Sigmoid colon (tissue), 7 donors: Measurements from ENCODE around the gene TTLL11. TPM values are rescaled to one million over a fixed set of nuclear protein-coding genes. Genes with fewer than 3 reads are reported as not detected.

Source experiments
- DNase-seq: peaks from one replicate; pipeline ENCODE4 v3.0.0-alpha.2; 2019
- H3K27ac ChIP-seq, 4 donors: fragments of 200-600 bp; sonication (generic); one replicate each; pipeline ENCODE4 v1.5.1; 2016 to 2019; ENCODE audit warnings: mild to moderate bottlenecking in 1 of 4
- H3K27me3 ChIP-seq, 3 donors: fragments of 200-600 bp; sonication (generic); one replicate each; pipeline ENCODE4 v1.5.1; 2019; ENCODE audit warnings: mild to moderate bottlenecking in 1 of 3
- H3K36me3 ChIP-seq, 4 donors: fragments of 200-600 bp; sonication (generic); one replicate each; pipeline ENCODE4 v1.5.1; 2016 to 2019
- H3K4me1 ChIP-seq, 4 donors: fragments of 200-600 bp; sonication (generic); one replicate each; pipeline ENCODE4 v1.5.1; 2017 to 2019
- H3K4me3 ChIP-seq, 4 donors: fragments of 200-600 bp; sonication (generic); one replicate each; pipeline ENCODE4 v1.5.1; 2017 to 2019; ENCODE audit warnings: mild to moderate bottlenecking in 2 of 4, moderate library complexity in 1 of 4
- H3K9me3 ChIP-seq, 4 donors: fragments of 200-600 bp in 3 of 4; sonication (generic) in 3 of 4; one replicate each; pipeline versions ENCODE4 v1.5.1 to v1.6.1; 2013 to 2019
- EP300 ChIP-seq, 4 donors: sonication (generic); formaldehyde crosslinking; IDR thresholded peaks; one replicate each; pipeline ENCODE4 v1.6.1; 2017; ENCODE audit warnings: antibody characterized with exemption in 4 of 4
- POLR2A ChIP-seq, 2 donors: fragments of 450-650 bp; IDR thresholded peaks; one replicate each; pipeline ENCODE4 v1.6.1; 2016; ENCODE audit warnings: antibody characterized with exemption in 2 of 2, mild to moderate bottlenecking in 2 of 2, moderate library complexity in 2 of 2
- POLR2AphosphoS5 ChIP-seq, 4 donors: sonication (generic); formaldehyde crosslinking; IDR thresholded peaks; one replicate each; pipeline ENCODE4 v1.6.1; 2017; ENCODE audit warnings: antibody characterized with exemption in 4 of 4
- WGBS, 2 donors: extraction: QIAGEN DNeasy Blood & Tissue Kit; methylation state at CpG; one replicate each; pipeline ENCODE4 v1.1.7; 2013; 5-methylcytosine and 5-hydroxymethylcytosine counted together
- intact Hi-C: fragments of 100-400 bp; cut with DNase I; formaldehyde crosslinking; loops from one replicate; pipeline ENCODE4 v1.15.1; 2023
- polyA plus RNA-seq, 3 donors: library from polyadenylated mRNA; stranded (reverse); fragments of 200-250 nt; gene quantifications; one replicate each; pipeline ENCODE4 v1.2.3, GENCODE V29; 2013
- total RNA-seq, 4 donors: library from RNA; depleted of rRNA; stranded (reverse); fragments of >200 nt; gene quantifications; one replicate each; pipeline ENCODE4 v1.1.0, GENCODE V29; 2016
- TF ChIP-seq, protein P1 (sequence below), 4 experiments: fragments of 450-650 bp in 3 of 4; fragments of 200-600 bp in 1 of 4; IDR thresholded peaks; one replicate each; pipeline ENCODE4 v1.5.1; 2016 to 2019; ENCODE audit warnings: antibody characterized with exemption in 4 of 4, mild to moderate bottlenecking in 3 of 4, moderate library complexity in 2 of 4
- donor health status: healthy with polysubstance abuse.
- donor health status: Bipolar disorder and iron deficiency.
- donor health status: healthy.

Gene TTLL11
- total and polyA plus RNA-seq, 7 donors: 4.2 to 40.7 (median 27.6) TPM

GRCh38 chr9:121949364-121949763 is 143.7 kb downstream of the TTLL11 start:
- intact Hi-C loops: no loop called here
- DNase-seq: no peak
- H3K27me3 ChIP-seq: no peaks in the 10 kb centered on the region
- 71 to 94% methylated on average over 4 of the region's 4 CpGs for WGBS, 2 donors
- TF ChIP-seq, protein P1, sequence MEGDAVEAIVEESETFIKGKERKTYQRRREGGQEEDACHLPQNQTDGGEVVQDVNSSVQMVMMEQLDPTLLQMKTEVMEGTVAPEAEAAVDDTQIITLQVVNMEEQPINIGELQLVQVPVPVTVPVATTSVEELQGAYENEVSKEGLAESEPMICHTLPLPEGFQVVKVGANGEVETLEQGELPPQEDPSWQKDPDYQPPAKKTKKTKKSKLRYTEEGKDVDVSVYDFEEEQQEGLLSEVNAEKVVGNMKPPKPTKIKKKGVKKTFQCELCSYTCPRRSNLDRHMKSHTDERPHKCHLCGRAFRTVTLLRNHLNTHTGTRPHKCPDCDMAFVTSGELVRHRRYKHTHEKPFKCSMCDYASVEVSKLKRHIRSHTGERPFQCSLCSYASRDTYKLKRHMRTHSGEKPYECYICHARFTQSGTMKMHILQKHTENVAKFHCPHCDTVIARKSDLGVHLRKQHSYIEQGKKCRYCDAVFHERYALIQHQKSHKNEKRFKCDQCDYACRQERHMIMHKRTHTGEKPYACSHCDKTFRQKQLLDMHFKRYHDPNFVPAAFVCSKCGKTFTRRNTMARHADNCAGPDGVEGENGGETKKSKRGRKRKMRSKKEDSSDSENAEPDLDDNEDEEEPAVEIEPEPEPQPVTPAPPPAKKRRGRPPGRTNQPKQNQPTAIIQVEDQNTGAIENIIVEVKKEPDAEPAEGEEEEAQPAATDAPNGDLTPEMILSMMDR (IDR thresholded peaks at IDR 0.05): no peak
- TF ChIP-seq EP300 (IDR thresholded peaks at IDR 0.05) (no peak), POLR2A (IDR thresholded peaks at IDR 0.05) (no peak), POLR2AphosphoS5 (IDR thresholded peaks at IDR 0.05) (no peak)
- H3K36me3 ChIP-seq: no peaks in the 10 kb centered on the region
- H3K4me1 ChIP-seq: no peaks in the 10 kb centered on the region
- no peak overlapping the region for H3K4me3 ChIP-seq
- H3K9me3 ChIP-seq: no peaks in the 10 kb centered on the region
- no peak overlapping the region for H3K27ac ChIP-seq

GRCh38 chr9:121947775-121948174 is 145.3 kb downstream of the TTLL11 start:
- H3K9me3 ChIP-seq: no peaks in the 10 kb centered on the region
- intact Hi-C loops: no loop called here
- no peaks in the 10 kb centered on the region for H3K27me3 ChIP-seq
- 88 to 91% methylated on average over 4 of the region's 4 CpGs for WGBS, 2 donors
- no peak overlapping the region for H3K4me3 ChIP-seq
- no peak overlapping the region for H3K27ac ChIP-seq
- no peak for DNase-seq
- H3K4me1 ChIP-seq: no peaks in the 10 kb centered on the region
- peaks cover 0 to 8% (median 0%) of the 10 kb centered on the region in 4 donors for H3K36me3 ChIP-seq
- TF ChIP-seq EP300 (IDR thresholded peaks at IDR 0.05) (no peak), POLR2AphosphoS5 (IDR thresholded peaks at IDR 0.05) (no peak), POLR2A (IDR thresholded peaks at IDR 0.05) (no peak)
- TF ChIP-seq, protein P1 (IDR thresholded peaks at IDR 0.05): no peak

DNA sequence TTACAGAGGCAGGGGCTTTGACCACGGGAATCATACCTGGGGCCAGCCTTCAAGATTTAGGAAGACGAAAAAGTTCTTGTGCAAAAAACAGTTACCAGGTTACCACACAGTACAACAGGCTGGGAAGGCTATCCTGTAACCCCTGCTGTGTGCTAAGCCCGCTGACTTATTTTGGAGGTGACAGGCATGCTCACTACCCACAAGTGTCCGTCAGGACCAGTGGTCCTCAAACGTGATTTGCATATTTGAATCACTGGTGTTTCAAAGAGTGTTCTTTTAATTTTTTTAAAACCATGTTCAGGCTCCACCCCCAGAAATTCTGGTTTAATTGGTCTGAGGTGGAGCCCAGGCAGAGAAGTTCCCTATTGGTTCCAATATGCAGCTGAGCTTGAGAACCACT is 146.6 kb downstream of the TTLL11 start:
- DNase-seq: no peak
- H3K4me3 ChIP-seq: no peak overlapping the region
- 78 to 88% methylated on average over 5 of the region's 5 CpGs for WGBS, 2 donors
- no peaks in the 10 kb centered on the region for H3K9me3 ChIP-seq
- no peaks in the 10 kb centered on the region for H3K4me1 ChIP-seq
- H3K36me3 ChIP-seq: peaks cover 0 to 10% (median 0%) of the 10 kb centered on the region in 4 donors
- H3K27me3 ChIP-seq: no peaks in the 10 kb centered on the region
- intact Hi-C loops: no loop called here
- H3K27ac ChIP-seq: no peak overlapping the region
- TF ChIP-seq, protein P1 (IDR thresholded peaks at IDR 0.05): no peak
- TF ChIP-seq POLR2A (IDR thresholded peaks at IDR 0.05) (no peak), POLR2AphosphoS5 (IDR thresholded peaks at IDR 0.05) (no peak), EP300 (IDR thresholded peaks at IDR 0.05) (no peak)

- WGBS, 2 donors: 91 to 94% methylated on average over 4 of the region's 4 CpGs
- H3K9me3 ChIP-seq: no peaks in the 10 kb centered on the region
- no peak for TF ChIP-seq POLR2A (IDR thresholded peaks at IDR 0.05)
- intact Hi-C loops: no loop called here
- DNase-seq: no peak
- H3K4me1 ChIP-seq: no peaks in the 10 kb centered on the region
- peaks cover 0 to 10% (median 0%) of the 10 kb centered on the region in 4 donors for H3K36me3 ChIP-seq
- H3K27ac ChIP-seq: no peak overlapping the region
- H3K4me3 ChIP-seq: no peak overlapping the region
- H3K27me3 ChIP-seq: no peaks in the 10 kb centered on the region
Measured at GRCh38 chr9:121945849-121946248, 147.3 kb downstream of the TTLL11 start.

DNA sequence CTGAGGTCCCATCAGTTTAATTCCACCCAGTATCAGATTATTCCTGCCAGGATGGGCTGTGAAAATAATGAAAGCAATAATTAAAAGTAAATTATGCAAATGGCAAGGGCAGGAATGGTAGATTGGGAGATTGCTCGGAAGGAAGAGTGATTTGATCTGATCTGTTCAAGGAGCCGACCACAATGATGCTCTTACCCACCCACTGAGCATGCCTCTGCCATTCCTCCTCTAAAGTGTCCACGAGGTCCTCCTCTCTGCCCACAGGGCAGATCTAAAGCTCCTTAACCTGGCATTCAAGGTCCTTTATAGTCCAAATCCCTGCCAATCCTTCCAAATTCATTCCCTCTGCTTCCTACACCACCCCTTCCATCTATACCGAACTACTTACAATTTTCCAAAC is 147.8 kb downstream of the TTLL11 start:
- intact Hi-C loops: no loop called here
- no peak for TF ChIP-seq POLR2A (IDR thresholded peaks at IDR 0.05)
- TF ChIP-seq, protein P1 (IDR thresholded peaks at IDR 0.05): no peak
- Histone ChIP-seq H3K4me1 (no peaks in the 10 kb centered on the region), H3K27ac (no peak overlapping the region), H3K36me3 (peaks cover 0 to 10% (median 0%) of the 10 kb centered on the region in 4 donors), H3K4me3 (no peak overlapping the region), H3K27me3 (no peaks in the 10 kb centered on the region), H3K9me3 (no peaks in the 10 kb centered on the region)
- 91 to 92% methylated on average over 4 of the region's 4 CpGs for WGBS, 2 donors
- no peak for DNase-seq
